Measurements from ENCODE around the gene PDXDC1.

PDXDC1 gene

DNA sequence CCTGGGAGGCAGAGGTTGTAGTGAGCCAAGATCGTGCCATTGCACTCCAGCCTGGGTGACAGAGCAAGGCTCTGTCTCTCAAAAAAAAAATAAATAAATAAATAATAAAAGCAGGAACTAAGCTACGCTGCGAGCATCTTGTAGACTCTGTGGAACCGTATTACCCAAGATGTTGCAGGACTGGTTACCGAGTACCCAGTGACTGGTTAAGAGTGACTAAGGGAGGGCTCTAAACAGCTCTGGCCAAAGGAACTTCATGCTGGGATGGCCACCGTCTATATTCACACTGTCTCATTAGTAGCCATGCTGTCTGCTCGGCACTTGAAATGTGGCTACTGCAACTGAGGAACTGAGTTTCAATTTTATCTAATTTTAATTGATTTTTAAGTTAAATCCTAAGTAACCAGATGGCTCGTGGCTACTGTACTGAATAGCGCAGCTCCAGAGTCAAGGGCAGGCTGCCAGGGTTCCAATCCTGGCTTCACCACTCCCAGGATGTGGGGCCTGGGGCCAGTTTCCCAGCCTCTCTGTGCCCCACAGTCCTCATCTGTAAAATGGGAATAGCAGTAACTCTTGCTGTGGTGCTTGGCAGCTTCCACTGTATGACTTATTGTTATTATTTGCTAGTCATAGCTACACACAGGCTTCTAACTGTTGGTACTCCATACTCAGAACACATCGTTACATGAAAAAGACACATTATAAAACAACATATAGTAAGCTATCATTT is 78.1 kb downstream of the PDXDC1 start:
- Mint-ChIP-seq H3K4me3 (no peak overlapping the region), H3K27me3 (ENCODE audit: low read depth) (no peaks in the 10 kb centered on the region), H3K36me3 (ENCODE audit: low read depth) (peaks cover under 1% of the 10 kb centered on the region), H3K27ac (no peak overlapping the region), H3K9me3 (no peaks in the 10 kb centered on the region), H3K4me1 (peaks cover 13% of the 10 kb centered on the region)
- TF ChIP-seq, protein P1, sequence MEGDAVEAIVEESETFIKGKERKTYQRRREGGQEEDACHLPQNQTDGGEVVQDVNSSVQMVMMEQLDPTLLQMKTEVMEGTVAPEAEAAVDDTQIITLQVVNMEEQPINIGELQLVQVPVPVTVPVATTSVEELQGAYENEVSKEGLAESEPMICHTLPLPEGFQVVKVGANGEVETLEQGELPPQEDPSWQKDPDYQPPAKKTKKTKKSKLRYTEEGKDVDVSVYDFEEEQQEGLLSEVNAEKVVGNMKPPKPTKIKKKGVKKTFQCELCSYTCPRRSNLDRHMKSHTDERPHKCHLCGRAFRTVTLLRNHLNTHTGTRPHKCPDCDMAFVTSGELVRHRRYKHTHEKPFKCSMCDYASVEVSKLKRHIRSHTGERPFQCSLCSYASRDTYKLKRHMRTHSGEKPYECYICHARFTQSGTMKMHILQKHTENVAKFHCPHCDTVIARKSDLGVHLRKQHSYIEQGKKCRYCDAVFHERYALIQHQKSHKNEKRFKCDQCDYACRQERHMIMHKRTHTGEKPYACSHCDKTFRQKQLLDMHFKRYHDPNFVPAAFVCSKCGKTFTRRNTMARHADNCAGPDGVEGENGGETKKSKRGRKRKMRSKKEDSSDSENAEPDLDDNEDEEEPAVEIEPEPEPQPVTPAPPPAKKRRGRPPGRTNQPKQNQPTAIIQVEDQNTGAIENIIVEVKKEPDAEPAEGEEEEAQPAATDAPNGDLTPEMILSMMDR (IDR thresholded peaks at IDR 0.05; ENCODE audit: unreplicated experiment in 3 of 3) = no peak

DNA sequence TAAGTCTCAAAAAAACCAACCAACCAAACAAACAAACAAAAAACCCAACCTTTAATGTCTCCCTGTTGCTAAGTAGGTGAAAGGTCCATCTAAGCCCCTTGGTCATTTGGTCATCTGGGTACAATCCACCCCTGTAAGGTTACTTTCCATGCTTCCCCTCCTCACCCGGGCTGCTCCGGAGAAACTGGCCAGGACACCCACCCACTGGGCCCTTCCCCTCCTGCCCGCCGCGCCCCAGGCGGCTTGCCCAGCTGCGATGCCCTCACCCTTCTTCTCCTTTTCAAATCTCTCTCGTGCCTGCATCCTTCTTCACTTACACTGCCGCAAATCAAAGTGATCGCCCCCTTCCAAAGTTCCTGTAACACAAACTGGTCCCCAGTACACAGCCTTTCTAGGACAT is 79.1 kb downstream of the PDXDC1 start:
- Mint-ChIP-seq H3K4me1 (peaks cover 13% of the 10 kb centered on the region), H3K9me3 (no peaks in the 10 kb centered on the region), H3K4me3 (peak overlapping the region; percentile 87 to 94 (median 88)), H3K27me3 (ENCODE audit: low read depth) (no peaks in the 10 kb centered on the region), H3K27ac (peak overlapping the region in 2 of 3 experiments; percentile 0 to 11), H3K36me3 (ENCODE audit: low read depth) (peaks cover 7% of the 10 kb centered on the region)
- TF ChIP-seq, protein P1 (IDR thresholded peaks at IDR 0.05; ENCODE audit: unreplicated experiment in 3 of 3) = no peak

DNA sequence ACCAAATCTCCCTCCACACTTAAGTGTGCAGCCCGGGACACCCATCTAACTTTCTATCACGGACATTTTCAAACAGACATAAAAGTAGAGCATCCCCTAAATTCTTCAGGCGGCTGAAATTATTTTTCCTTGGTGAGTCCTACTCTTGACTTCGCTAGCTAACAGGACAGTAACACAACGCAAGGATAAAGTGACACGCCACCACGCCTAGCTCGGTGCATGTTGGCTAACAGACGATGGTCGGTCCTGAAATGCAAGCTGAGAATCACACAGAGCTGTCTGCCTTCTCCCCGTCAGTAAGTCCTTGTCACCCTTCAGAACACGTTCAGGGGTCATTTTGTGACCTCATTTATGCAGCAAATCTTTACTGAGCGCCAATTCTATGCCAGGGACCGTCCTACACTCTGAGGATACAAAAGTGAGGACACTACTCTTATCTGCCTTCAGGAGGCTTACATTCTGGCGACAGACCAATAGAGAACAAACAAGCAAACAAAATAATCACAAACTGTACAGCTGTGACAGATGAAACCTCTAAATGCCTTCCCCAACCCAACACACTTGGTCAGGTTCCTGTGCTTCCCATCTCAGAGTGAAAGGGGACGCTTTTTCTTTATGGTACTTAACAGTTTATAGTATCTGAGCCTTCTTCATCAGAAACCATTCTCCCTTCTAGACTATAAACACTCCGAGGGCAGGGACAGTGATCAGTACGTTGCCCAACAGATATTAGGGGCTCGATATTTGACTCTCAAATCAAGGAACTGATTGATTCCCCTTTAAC is 79.7 kb downstream of the PDXDC1 start:
- Mint-ChIP-seq H3K4me3 (peak overlapping the region; percentile 87 to 94 (median 88)), H3K27ac (peak overlapping the region in 2 of 3 experiments; percentile 0 to 57)
- TF ChIP-seq, protein P1 (IDR thresholded peaks at IDR 0.05; ENCODE audit: unreplicated experiment in 3 of 3) = no peak

DNA sequence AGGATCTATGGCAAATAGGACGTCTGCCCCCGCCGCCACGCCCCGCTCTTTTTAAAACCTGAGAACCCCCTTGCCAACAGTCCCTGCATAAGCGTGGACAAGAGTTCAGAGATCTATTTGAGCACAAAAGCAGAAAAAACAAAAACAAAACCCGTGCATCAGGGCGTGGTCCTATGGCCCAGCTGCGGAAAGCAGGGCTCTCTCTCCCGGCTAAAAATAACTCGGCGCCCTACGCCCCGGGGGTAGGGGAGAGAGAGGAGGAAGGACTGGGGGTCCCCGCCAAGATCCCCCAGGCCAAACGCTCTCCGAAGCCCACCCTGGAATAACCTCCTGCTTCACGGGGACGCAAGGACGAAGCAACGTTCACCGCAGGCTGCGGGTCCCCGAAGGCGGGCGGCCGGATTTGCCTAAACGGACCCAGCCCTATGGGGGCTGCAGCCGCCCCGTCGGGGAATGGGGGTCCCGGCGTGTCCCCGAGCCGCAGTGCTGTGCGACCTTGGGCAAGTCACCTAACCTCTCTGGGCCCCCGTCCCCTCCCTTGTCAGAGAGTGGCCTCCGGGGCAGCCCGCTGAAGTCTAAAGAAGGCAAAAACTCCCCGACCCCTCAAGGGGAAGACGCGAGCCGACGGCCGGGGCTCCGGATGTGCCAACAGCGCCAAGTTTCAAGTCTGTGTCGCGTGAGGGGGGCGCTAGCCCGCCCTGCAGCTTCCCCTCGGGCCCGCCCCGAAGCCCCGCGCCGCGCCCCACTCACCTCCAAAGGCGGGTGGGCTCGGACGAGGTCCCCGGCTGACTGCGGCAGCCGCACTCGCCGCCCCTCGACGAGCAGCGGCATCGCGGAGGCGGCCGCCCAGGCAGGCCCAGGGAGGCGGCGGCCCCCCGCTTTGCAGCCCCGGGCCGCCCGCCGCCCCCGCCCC is 80.6 kb downstream of the PDXDC1 start:
- H3K36me3 Mint-ChIP-seq (ENCODE audit: low read depth) = peaks cover 18% of the 10 kb centered on the region
- TF ChIP-seq, protein P1 (IDR thresholded peaks at IDR 0.05; ENCODE audit: unreplicated experiment in 3 of 3) = peak in 1 of 3 experiments; percentile 20
- peak overlapping the region; percentile 87 to 94 (median 88) for H3K4me3 Mint-ChIP-seq
- peak overlapping the region in 2 of 3 experiments; percentile 0 to 57 for H3K27ac Mint-ChIP-seq
- peaks cover 13% of the 10 kb centered on the region for H3K4me1 Mint-ChIP-seq
- H3K27me3 Mint-ChIP-seq (ENCODE audit: low read depth) = no peaks in the 10 kb centered on the region
- H3K9me3 Mint-ChIP-seq = no peaks in the 10 kb centered on the region

More for the DNA sequence above, 79.7 kb downstream of the PDXDC1 start:
- Mint-ChIP-seq H3K4me1 (peaks cover 13% of the 10 kb centered on the region), H3K9me3 (no peaks in the 10 kb centered on the region), H3K36me3 (ENCODE audit: low read depth) (peaks cover 12% of the 10 kb centered on the region), H3K27me3 (ENCODE audit: low read depth) (no peaks in the 10 kb centered on the region)

DNA sequence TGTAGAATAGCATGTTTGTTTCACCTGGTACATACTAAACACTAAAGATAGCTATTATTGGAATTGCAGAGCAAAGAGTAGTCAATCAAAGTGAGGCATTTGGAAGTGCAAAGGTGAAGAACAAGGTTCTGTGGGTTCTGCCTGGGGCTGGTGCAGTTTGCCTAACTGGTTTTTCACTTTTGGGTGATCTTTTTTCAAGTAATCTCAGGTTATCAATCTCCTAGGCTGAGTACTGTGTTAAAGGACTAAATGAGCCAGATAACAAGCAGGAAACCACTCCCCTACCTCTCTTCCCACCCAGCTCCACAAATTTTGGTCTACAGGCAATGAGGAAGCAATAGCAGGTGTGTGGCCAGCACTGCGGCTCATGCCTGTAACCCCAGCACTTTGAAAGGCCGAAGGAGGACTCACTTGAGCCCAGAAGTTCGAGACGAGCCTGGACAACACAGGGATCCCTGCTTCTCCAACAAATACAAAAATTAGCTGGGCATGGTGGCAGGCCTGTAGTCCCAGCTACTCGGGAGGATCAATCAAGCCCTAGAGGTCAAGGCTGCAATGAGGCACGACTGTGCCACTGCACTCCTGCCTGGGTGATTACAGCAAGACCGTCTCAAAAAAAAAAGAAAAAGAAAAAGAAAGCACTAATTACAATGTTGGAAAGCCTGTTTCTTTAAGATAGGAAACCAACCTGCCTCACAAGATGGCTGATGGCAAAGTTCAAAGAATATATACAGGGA is 83.0 kb downstream of the PDXDC1 start:
- TF ChIP-seq, protein P1 (IDR thresholded peaks at IDR 0.05; ENCODE audit: unreplicated experiment in 3 of 3) = no peak
- H3K4me1 Mint-ChIP-seq = peaks cover 13% of the 10 kb centered on the region
- H3K9me3 Mint-ChIP-seq = no peaks in the 10 kb centered on the region
- H3K4me3 Mint-ChIP-seq = peak overlapping the region; percentile 3 to 45 (median 10)
- H3K36me3 Mint-ChIP-seq (ENCODE audit: low read depth) = peaks cover 40% of the 10 kb centered on the region
- H3K27me3 Mint-ChIP-seq (ENCODE audit: low read depth) = no peaks in the 10 kb centered on the region
- H3K27ac Mint-ChIP-seq = no peak overlapping the region
